Hematopoietic multipotent progenitor cell treated with erythropoietin and hydrocortisone succinate and interleukin-3 and kit ligand, for 6 days (in vitro differentiated cells): ENCODE measurements around the gene TMX2.
A peak's percentile ranks its signal among the peaks of the same experiment; 100 is the strongest.
"Not testable (repeated sequence)": the region's sequence is repeated elsewhere in the genome, so short reads cannot be mapped to it uniquely, and the experiment has no call there.

ENCODE experiments used
- DNase-seq: peaks from one replicate; pipeline ENCODE4 v3.0.0-alpha.2; 2015

Gene TMX2

GRCh38 chr11:57716726-57717125, 4.3 kb downstream of the TMX2 start:
- not testable (repeated sequence) for DNase-seq

- no peak for DNase-seq
Measured at GRCh38 chr11:57727185-57727584, 14.8 kb downstream of the TMX2 start.

- no peak for DNase-seq
Measured at GRCh38 chr11:57728829-57729228, 16.4 kb downstream of the TMX2 start.

DNA sequence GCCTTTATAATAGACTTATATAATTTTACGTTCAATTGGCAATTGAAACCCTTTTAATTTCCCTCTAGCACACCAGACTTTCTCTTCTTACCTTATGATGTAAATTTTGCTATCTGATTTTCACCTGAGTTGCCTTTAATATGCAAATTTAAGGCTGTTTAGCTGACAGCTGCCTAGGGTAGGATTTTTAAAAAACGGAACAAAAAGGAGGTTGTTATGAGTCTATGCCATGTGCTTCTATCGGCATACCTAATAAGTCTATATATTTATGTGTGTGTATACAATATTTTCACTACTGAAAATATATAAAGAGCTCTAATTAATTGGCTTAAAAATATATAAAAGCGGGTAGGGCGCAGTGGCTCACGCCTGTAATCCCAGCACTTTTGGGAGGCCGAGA, 17.1 kb downstream of the TMX2 start:
- no peak for DNase-seq

- no peak for DNase-seq
Measured at GRCh38 chr11:57732661-57733060, 20.3 kb downstream of the TMX2 start.

DNA sequence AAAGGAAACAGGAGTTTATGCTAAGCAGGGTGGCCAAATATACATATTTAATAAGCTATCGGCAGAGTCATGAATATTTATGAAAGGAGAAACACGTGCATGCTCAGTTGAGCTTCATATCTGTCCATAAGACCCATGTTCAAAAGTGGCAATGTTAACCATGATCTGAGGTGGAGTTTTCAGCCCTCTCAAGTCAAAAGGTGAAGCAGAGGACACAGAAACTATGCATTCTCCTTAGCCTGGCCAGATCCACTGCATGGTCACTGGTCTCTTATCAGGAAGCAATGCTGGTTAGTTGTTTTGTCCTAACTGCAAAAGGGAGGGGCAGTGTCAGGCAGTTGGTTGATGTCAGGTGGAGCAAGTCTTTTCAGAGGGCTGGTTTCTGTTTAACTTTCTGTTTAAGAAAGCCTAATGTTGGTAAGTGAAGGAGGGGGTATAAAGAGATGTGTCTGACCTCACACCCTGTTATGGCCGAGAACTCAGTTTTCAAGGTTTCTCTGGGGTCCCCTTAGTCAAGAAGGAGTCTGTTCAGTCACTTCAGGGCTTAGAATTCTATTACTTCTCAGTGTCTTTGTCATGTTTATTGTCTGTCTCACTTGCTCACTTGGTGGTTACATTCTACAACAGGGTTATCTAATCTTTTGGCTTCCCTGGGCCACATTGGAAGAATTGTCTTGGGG, 23.4 kb downstream of the TMX2 start:
- DNase-seq, result peak; percentile 81

DNA sequence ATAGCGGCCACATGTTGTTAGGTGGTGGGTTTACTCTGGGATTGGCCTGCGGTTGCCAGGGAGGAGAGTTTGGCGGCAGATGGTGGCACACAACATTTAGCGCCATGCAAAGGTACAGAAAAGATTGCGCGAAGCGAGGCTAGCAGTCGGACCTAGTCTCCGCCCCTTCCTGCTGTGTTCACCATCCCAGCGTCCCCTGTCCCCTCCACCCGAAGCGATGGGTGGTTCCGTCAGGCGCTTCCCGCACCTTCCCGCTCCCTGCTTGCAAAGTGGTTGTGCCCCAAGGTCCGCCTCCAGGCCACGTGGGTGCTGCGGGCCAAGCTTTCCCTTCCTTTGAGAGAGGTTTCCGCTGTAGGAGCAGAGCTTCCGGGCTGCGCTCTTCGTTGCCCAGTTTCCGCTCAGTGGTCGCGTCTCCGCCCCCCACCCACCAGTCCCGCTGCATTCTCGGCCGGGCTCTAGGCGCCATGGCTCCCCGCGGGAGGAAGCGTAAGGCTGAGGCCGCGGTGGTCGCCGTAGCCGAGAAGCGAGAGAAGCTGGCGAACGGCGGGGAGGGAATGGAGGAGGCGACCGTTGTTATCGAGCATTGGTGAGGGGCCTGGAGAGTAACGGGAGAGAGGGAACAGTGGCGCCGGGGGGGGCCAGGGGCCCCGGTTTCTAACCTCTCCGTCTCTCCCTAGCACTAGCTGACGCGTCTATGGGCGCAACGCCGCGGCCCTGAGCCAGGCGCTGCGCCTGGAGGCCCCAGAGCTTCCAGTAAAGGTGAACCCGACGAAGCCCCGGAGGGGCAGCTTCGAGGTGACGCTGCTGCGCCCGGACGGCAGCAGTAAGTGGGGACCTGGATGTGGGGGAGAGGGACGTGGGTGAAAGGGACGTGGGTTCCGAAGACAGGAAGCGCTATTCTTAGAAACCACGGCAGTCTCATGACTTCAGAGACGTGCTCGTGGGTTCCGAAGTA, 29.0 kb downstream of the TMX2 start, which contains the start of gene SELENOH:
SELENOH (plus strand) TSS at position 360 of the 955 bp plus-strand sequence; CDS start at position 465, 105 bp downstream.
- peak; percentile 99 for DNase-seq

GRCh38 chr11:57742087-57742452, 29.7 kb downstream of the TMX2 start:
- no peak for DNase-seq

- DNase-seq, result no peak
Measured at GRCh38 chr11:57744357-57744756, 32.0 kb downstream of the TMX2 start.

GRCh38 chr11:57745206-57745605, 32.8 kb downstream of the TMX2 start:
- DNase-seq, result no peak

DNA sequence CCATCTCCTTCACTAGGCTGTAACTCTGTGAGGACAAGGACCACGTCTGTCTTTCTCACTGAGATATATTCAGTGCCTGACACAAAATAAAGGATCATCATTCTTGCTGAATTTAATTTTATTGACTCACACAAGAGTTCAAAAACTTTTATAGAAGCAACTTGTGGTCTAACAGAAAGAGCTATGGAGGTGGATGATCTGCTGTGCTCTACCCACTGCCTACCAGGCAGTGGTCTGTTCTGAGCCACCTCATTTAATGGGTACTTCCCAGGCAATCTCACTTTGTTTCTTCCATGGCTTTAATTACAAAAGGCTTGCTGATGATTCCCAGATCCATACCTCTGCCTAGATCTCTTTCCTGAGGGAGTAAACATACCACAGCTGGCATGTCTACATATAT, 34.5 kb downstream of the TMX2 start:
- DNase-seq, result no peak

GRCh38 chr11:57751176-57751575, 38.8 kb downstream of the TMX2 start:
- DNase-seq, result peak; percentile 80

GRCh38 chr11:57751676-57752253, 39.4 kb downstream of the TMX2 start, which contains the start of gene BTBD18:
TSS of gene BTBD18 (minus strand) at chr11:57751819. CDS start at chr11:57751188, 631 bp downstream.
- DNase-seq, result peak; percentile 83

GRCh38 chr11:57752954-57753353, 40.6 kb downstream of the TMX2 start:
- no peak for DNase-seq

DNA sequence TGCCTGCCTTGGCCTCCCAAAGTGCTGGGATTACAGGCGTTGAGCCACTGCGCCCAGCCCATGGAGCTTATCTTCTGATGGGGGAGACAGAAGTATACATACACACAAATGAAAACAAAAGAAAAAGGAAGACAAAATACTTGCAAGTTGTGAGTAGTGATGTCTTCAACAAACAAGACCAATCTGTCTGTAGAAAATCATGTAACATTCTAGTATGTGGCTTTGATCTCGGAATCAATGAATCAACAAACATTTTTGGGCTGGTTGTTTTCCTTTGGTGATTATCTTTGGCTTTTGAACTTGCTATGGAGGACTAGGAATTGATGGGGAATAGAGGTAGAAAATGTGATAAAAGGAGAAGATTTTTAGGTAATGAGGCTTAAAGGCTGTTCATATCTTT, 45.8 kb downstream of the TMX2 start:
- DNase-seq, result no peak

DNA sequence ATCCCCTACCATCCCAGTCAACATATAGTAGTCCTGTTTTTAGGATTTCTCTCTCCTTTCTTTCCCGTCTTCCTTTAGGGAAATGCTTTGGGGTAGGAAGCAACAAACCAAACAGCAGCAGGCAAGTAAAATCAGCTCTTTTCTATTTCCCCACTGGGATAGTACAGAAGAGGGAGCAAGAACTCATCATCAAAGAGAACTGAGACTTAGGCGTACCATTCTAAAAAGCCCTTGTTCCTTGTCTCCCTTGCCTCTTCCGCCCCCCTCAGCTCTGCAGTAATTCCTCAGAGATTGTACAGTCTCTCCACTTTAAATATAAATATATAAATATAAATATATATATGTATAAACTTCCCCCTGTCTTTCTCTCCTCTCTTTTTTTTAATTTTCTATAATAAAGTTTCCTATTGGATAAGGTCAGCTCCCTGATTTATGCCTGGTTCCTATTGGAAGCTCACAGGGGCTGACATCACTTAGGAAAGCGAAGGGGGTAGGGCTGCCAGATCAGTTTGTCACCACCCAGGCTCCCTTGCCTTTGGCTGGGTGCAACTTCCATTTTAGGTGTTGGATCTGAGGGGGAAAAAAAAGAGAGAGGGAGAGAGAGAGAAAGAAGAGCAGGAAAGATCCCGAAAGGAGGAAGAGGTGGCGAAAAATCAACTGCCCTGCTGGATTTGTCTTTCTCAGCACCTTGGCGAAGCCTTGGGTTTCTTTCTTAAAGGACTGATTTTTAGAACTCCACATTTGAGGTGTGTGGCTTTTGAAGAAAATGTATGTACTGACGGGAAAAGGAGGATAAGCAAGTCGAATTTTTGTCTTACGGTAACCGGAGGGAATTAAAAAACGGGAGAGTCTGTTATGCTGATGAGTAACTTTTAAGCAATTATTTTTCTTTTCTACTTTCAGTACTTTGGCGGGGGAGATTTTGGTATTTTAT, 49.2 kb downstream of the TMX2 start, which contains the start of gene CTNND1:
CTNND1 (plus strand) TSS at position 502 of the 934 bp plus-strand sequence. CDS start 29,677 bp downstream, outside the sequence.
- peak; percentile 96 for DNase-seq

DNA sequence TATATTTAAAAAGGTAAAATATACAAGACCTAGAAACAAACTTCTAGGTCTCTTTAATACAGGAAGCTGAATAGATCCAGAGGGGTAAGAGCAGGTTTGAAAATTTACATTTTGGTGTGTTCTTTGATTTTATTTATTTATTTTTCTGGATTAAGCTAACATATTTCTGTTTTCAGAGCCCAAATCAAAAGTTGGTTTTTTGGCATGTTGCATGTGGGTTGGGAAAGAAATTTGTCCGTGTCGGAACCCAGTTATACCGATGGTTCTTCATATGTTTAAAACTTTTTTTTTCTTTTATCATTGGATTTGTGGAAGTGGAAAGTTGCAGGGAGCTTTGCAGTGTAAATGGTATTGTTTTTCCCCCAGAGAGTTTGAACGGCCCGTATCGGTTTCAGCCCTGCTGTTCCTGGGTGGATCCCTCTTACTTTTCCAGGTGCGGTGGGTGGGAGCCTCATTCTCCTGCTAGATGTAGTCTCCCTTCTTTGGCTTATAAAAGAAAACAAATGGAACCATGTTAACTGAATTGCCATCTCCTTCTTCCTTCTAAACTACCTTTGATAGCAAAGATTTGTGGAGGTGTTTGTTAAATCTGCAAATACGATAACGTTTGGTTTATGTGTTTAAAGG, 50.0 kb downstream of the TMX2 start:
- DNase-seq, result peak; percentile 43

- no peak for DNase-seq
Measured at GRCh38 chr11:57763568-57763967, 51.2 kb downstream of the TMX2 start.

GRCh38 chr11:57764021-57764420, 51.6 kb downstream of the TMX2 start:
- DNase-seq, result no peak

DNA sequence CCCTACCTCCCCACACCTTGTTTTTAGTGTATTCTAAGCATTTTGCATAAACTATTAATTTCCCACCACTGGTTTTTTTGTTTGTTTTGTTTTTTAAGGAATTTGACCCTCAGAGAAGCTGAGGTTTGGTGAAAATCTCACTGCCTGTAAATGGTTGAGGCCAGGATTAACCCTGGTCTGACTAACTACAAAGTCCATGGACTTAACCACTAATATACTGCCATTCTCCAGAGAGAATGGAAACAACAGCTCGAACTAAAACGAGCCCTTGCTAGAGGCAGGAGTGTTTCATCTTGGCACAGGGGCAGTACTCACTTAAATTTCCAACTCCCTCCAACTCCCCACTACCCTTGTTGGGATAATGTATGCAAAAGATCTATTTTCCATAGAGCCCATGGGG, 52.2 kb downstream of the TMX2 start:
- no peak for DNase-seq

DNA sequence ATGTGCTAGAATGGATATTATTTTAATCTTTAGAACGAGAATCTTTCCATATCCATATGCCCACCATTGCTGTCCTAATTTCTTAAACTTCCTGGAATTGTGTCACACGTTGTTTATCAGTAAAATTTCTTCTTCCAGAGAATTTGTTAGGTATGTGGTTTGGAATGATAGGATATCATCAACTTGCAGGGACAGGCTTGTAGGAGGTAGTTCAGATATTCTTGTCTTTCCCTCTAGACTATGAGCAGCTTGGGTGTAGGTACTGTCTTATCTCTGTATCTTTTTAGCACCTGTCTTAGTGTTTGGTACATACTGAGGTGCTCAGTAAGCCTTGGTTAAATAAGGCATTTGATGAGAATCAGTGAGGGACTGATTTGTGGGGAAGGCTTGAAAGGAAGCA, 52.6 kb downstream of the TMX2 start:
- DNase-seq, result peak; percentile 40

DNA sequence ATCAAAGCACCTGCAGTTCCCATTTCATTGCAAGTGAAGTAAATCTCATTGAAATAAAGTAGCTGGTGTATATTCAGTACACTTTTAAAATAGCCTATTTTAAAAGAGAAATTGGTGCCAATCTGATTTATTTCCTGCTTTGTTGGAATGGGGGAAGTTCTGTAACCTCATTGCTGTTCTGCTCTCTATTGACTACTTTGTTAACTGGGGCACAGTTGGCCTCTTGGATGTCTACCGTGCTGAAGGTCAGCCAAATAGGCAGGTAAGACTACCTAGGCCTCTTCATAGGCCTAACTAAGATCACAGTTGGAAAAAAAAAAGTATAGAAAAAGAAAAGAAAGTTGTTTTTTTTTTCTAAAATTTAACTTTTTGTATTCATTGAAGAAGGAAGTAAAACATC, 58.4 kb downstream of the TMX2 start:
- DNase-seq, result no peak
